ENCODE measurements around the gene BTBD1.

Gene BTBD1

DNA sequence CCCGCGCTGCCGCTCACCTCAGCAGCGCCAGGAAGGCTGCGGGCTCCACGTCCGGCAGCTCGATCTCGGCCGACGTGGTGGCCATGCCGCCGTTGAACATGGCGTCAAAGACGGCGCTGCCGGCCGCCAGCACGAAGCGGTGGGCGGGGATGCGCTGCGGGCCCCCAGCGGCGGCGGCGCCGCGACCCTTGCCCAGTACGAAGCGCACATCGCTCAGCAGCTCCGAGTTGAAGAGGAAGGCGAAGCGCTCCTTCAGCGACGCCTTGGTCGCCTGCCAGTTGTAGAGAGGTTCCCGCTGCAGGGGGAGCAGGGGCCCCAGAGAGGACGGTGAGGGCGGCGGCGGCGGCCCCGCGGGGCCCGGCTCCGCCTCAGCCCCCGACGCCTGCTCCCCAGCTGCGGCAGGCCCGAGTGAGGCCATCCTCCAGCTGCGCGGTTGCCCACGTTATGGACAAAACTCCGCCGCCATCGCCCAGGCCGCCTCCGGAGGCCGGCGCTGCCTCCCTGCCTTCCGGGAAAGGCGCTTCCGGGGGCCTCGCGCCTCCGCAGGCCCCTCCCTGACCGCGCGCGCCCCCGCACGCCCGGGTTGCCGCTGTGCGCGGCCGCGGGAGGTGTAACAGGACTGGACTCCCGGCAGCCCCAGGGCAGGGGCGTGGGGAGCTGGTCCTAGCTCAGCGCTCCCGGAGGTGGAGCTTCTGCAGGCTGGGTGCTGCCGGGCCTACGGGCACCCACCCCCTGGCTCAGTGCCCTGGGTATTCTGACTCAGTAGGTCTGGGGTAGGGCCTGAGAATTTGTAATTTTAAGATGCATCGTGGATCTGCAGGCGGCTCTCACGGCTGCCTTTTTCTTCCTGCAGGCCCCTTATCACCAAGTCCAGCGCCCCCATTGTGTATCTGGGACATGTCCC lies at the start of gene BTBD1:
TSS of gene BTBD1 (minus strand) at position 519 of the 904 bp plus-strand sequence. CDS start at position 418, 101 bp downstream.
- peak; percentile 98 for DNase-seq (ENCODE audit: low spot score)

DNA sequence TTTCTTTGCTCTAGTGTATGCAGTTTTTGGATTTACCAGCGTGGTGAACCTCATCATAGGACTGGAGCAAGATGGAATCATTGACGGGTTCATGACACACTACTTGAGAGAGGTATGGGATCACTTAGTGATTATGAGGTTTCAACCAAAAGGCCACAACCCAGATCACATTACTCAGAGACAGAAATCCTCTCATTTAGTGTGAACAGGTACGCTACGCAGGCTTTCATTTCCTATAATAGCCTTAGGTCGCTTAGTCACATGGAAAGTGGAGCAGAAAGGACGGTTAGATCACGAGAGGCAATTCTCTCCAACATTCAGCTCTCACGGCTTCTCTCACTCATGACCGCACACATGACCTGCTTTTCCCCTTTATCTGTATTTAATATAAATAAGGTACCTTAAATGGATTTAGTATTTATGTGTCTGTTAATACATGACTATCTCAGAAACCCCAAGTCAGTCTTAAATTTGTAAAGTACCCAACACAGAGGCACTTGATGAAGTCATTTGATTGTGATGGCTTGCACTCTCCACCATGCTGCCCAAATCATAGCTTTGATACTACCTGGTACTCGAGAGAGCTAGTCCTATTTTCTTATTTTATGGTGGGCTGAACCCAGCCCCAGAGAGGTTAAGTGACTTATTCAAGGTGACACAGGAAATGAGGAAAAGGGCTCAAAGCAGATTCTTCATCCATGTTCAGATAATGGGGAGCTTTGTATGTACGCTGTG lies 48.9 kb upstream of the BTBD1 start:
- no peak for DNase-seq (ENCODE audit: low spot score)

DNA sequence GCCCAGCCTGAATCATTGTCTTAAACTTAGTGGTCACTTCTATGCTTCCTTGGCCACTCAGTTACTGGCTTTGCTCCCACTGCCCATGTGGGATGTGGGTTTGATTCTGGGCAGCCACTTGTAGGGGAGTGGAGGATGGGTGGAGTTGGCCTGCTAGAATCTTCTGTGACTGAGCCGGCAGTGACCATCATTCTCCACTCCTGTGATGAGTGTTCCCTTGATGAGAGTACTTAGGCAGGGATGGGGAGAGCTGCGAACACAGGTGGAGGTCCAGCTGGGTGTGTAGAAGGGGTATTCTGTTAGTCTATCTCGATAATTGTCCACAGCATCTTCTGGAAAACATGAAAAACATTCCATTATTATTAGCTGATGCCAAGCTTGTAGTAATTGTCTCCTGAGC lies 48.4 kb upstream of the BTBD1 start:
- no peak for DNase-seq (ENCODE audit: low spot score)

DNA sequence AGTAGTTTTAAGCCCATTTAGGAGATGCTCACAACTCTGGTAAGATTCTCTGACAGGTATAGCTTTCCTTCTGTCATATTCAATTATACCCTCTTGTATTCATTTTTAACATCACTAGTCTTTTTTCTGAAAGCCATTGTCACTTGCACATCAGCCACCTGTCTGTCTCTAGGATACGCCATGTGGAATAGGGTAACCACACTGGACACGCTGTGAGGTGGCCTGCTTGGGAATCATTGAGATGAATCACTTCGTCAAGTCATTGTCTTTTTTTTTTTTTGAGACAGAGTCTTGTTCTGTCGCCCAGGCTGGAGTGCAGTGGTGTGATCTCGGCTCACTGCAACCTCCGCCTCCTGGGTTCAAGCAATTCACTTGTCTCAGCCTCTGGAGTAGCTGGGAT lies 47.8 kb upstream of the BTBD1 start:
- DNase-seq (ENCODE audit: low spot score): no peak

DNA sequence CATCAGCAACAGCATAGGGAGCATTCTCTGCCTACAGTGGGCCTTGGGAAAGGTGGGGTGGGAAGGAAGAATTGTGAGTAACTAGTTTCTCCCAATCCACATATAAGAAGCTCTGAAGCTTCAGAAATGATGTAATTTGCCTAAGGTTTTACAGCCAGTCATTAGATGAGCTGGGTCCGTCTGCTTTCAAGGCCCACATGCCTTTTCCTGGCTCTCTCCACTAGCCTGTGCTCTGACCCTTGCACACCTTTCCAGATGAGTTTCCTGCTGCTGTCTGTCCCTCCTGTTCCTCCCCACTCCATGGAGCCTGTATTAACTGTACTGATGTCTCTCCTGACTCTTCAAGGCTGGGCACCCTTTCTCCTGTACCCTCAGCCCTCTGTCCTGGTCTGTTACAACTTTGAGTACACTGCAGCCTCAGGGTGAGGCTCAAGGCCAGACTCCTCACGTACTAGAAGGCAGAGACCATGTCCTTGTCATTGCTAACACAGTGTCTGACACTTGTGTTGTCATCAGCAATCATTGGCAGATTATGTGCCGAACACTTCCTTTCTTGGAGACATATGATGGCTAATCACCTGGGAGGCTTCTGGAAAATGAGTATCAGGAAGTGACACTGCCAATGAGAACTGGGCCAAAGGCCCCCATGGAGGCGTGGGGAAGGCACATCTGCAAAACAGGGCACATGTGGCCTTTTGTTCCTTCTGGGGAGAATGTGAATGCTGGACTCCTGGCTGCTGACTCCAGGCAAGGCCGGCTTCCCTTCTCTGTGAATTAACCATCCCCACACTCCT lies 47.0 kb upstream of the BTBD1 start:
- DNase-seq (ENCODE audit: low spot score): no peak

DNA sequence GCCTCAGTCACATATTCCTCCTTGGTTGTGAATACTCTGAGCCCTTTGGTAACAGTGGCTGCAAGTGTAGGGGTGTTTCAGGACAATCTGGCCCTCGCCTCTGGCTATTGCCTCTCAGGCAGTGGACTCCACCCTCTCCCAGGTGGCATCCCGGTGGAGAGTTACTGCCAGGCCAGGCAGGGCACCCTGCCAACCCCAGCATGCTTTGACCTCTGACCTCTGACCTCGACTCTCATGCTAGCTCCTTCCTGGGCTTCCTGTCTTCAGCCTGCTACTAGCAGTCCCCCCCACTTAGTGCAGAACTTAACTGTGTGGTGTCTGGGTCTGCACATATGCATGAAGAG lies 45.9 kb upstream of the BTBD1 start:
- no peak for DNase-seq (ENCODE audit: low spot score)

DNA sequence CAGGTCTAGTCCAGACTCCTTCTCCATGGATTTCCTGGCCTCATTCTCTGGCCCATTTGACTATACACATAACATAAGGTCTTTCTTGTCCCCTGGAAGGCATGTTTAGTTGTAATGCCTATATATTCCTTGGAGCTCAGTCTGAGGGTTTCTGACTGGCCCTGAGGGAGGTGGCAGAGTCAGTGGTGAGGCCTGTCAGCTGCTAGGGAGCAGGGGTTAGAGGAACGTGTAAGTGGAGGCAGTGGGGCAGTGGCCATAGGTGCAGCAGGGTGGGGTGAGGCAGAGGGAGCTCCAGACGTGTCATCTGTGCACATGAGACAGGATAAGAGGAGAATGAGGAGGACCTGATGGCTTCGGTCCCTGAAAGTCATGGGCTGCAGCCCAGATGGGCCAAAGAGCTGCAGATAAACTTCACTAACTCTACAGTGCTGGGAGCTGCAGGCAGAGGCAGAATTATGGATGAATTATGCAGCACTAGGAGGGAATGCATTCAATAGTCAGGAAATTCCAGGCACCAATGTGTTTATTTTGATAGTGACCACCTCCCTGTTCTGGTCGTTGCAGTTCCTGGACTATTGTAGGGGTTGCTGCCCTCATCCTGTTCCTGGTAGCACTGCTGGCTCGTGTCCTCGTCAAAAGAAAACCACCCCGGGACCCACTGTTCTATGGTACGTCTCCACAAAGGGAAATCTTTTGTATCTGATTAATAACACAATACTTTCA lies 45.3 kb upstream of the BTBD1 start:
- DNase-seq (ENCODE audit: low spot score): no peak

DNA sequence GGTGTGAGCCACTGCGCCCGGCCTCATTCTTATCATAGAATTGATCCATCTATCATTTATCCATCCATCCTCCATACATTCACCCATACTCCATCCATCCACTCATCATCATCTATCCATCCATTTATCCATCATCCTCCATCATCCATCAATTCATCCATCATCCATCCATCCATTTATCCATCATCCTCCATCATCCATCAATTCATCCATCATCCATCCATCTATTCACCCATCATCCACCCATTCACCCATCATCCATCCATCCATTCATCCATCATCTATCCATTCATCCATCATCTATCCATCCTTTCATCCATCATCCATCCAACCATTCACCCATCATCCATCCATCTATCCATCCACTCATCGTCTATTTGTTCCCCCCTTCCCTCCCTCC lies 44.1 kb upstream of the BTBD1 start:
- DNase-seq (ENCODE audit: low spot score): no peak

DNA sequence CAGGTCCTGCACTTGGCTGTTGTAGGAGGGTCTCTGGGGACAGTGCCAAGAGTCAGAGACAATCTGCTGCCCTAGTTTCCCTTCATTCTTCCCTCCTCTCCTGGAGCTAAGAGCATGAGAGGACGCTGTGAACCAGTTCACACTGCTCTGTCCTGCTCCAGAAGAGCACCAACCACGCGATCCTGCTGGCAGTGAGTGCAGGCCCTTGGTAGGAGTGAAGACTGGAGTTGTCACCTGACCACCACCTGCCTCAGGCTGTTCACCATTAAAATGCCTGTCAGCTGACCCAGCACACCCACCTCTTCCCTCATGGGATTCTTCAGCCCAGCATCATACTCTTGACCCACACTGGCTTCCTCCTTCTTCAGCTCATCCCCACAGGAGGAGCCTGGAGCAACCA lies 43.3 kb upstream of the BTBD1 start:
- no peak for DNase-seq (ENCODE audit: low spot score)

DNA sequence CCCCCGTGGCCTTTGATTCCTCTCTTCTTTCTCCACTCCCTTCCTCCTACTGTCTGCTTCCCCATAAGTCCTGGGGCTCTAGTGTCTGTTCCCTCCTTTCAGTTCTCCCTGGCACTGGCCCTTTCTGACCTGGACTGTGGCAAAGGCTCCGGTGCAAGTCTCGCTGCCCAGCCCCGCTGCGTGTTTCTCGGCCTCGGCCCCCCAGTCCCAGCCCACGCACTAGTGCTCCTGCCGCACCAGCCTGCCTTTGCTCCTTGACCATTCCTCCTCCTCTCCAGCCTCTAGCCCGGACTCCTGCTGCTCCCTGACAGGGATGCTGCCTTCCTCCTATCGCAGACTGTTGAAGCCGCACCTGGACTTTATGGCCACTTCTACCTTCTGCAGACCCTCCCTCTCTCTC lies 42.5 kb upstream of the BTBD1 start:
- no peak for DNase-seq (ENCODE audit: low spot score)

DNA sequence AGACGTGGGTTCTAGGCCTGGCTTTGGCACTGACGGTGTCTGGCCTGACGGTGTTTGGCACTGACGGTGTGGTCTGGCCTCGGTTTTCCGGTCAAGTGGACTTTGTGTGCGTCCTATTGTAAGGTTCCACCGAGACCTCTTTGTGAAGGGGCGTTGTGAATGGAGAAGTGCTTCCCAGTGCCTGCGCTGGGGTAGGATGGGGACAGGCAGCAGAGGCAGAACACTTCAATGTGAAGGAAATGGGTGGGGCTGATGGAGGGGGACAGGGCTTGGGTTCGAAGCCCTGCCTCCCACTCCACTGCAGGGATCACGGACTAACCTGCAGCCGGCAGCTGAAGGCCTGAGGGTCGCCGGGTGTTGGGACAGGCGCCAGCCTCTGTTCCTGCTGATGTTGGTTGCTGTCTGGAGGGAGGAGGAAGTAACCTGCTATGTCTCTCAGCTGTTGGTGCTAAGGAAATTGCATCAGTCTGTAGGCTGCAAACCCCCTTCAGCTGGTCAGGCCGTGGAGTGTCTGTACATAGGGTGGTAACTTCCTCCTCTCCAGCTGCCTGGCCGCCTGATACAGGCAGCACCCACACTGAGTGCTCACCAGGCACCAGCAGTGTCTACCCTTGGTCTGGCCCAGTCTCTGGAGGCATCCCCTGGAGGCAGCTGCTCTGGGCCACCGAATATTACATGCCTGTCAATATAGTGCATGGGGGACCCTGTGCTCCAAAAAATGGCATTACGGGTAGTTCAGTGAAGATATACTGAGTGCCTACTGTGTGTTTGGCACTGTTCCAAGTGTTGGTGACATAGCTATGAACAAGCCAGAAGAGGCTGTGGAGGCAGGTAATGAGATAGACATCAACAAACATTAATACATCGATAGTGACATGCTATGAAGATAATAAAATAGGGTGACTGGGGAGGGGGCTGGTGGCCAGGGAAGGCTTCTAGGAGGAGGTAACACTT lies 41.5 kb upstream of the BTBD1 start:
- DNase-seq (ENCODE audit: low spot score): no peak

DNA sequence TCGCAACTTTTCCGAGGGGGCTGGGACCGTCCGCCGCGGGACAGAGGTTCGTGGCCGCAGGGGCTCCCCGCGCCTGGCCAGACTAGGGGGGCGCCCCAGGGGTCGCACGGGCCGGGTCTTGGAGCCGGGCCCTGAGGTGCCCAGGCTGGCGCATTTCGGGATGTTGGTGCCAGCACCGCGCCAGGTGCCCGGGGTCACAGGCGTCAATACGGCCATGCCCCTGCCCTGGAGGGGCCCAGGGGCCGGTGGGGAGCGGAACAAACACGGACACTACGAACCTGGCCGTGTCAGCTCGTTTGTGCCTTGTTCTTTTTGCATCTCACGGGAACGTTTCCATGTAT lies 40.8 kb upstream of the BTBD1 start:
- DNase-seq (ENCODE audit: low spot score): no peak

DNA sequence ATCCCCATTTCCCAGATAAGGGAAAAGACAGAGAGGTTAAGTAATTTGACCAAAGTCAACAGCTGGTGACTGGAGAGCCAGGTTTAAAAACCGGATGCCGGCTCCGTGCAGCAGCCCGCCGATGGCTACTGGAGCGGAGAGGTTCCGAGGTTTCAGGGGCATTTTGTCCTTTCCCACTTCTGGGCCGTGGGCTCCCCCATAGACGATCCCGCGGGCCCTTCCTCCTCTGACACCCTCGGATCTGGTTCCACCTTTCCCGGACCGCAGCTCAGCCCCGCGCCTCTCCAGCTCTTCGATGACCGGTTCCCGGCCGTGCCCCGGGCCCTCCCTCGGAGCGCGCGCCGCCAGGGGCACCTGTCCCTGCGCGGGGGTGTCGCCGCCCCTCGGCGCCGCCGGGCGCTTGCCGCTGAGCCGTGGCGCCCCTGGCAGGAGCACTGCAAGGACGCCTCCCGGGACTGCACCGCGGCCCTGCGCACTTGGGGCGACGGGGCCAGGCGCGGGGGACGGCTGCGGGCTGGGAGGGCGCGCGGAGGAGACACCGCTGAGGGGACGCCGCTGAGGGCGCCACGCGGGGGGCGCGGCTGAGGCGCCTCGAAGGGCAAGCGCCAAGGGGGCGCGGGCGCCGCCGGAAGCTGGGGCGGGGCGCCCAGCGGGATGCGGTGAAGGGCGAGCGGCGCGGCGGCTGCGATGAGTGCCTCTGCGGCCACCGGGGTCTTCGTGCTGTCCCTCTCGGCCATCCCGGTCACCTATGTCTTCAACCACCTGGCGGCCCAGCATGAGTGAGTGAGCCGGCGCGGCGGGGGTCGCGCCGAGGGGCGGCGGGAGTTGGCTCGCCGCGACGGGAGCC lies 40.2 kb upstream of the BTBD1 start, which contains the start of gene TM6SF1:
TSS of gene TM6SF1 (plus strand) at position 652 of the 847 bp plus-strand sequence. CDS start at position 688, 36 bp downstream.
- DNase-seq (ENCODE audit: low spot score): peak; percentile 63

DNA sequence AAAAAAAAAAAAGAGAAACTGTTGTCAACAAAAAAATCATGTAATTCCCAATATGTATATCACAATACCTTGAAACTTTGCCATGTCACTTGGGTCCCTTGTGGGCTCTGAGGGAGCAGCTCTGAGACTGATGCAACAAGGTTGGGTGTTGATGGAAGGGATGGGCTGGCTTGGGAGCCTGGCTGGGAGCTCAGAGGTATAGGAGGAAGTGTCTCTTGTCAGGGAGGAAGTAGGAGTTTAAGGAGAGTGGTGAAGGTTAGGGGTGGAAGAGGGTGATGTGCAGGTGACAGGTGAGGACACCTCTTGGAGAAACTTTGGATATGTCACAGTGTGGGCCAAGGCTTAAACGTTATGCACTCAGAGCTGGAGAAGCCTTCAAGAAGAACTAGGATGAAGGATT lies 38.4 kb upstream of the BTBD1 start:
- DNase-seq (ENCODE audit: low spot score): no peak

DNA sequence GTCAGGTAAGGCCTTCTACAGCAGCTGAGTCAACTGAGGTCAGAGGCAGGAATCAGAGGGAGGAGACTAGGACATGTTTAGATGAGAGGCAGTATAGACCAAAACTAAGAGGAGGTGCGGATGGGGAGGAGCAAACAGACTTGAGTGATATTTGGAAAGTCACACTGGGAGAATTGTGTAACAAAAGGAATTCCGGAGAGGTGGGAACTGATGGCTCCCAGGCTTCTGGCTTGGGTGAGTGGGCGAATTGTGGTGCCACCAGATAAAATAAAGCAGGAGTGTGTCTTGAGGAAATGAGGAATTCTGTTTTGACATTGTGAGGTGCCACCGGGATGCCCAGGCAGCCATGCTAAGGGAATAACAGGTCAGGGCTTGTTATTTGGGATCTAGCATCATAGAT lies 37.1 kb upstream of the BTBD1 start:
- DNase-seq (ENCODE audit: low spot score): no peak

DNA sequence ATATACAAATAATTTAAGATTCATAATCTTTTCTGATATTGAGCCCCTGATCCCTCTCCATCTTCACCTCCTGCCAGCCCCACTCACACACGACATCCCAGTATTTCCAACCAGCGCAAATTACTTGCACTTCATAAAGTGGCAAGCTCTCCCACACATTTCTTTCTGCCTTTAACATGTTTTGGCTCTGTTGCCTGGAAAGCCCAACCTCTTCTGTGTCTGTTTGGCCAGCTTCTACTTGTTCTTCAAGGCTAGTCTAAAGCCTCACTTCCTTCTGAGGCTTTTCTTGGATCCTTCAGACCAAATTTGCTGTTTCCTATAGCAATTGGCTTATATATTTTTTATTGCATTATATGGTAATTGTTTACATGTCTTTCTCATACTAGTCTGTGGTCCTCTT lies 35.3 kb upstream of the BTBD1 start:
- no peak for DNase-seq (ENCODE audit: low spot score)

DNA sequence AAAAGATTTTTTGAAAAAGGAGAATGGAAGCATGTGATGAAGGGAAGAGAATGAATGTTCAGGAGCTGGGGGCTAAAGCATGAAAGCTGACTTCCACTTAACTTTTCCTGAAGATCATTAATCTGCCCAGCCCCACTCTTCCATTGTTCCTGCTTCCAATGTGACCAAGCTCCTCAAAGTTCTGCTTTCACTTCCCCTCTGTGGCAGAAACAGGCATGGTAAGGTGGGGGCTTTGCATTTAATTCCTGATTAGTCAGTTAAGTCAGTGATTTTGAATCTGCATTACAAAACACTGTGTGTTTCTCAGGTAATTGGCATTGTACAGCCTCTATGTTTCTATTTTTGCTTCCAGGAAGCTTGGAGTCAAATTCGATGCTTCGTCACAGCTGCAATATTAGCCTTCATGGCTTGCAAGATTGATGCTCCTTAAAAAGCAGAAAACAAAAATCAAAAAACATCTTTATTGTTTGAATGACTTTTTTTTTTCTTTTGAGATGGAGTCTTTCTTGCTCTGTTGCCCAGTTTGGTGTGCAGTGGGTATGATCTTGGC lies 33.1 kb upstream of the BTBD1 start:
- DNase-seq (ENCODE audit: low spot score): no peak

DNA sequence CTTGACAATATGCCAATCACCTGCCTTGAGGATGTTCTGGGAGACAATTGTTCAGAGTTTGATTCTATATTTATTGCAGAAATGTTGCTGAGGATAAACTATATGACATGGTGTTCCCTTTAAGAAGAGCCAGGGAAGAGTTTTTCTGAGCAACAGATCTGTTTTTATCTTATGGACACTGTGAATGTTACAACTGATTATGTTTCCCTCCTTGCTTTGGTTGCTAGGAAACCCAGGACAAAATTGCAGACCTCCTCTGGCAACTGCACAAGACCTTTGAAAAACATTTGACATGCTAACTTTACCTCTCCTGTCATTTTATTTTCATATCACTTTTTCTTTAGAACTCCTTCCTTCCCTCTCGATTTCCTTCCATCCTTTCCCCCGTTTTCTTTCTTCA lies 32.2 kb upstream of the BTBD1 start:
- no peak for DNase-seq (ENCODE audit: low spot score)

DNA sequence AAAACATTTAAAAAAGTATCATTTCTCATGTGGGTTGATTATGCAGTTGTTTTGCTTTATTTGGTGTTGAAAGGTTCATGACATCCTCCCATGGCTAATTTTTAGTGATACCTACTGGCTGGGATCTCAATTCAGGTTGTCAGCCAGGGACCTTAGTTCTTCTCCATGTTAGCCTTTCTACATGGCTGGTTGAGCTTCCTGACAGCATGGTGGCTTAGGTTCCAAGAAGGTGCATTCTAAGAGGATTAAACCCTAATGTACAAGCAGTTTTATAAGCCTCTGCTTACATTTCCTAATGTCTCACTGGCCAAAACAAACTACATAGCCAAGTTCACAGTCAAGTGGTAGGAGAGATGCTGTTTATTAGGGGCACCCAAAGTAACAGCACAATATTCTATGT lies 31.0 kb upstream of the BTBD1 start:
- DNase-seq (ENCODE audit: low spot score): no peak

DNA sequence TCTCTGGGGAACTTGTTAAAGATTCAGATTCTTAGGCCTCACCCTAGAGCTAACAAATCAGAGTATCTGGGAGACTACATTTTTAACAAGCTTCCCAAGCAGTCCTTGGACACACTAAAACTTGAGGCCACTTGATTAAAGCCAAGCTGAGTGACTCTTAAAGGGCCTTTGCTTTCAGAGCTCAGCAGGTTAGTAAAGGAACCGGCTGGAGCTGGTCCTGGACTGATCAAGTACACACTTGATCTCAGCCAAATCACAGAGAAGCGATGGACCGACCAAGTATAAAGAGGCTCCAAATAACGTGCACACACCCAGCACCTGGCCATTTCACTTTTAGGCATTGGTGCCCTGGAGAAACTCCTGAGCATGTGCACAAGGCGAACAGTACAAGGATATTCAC lies 27.5 kb upstream of the BTBD1 start:
- DNase-seq (ENCODE audit: low spot score): no peak
